GM21723 (cell line): ENCODE data around the gene RAE1.
"Not testable (repeated sequence)": the region's sequence is repeated elsewhere in the genome, so short reads cannot be mapped to it uniquely, and the experiment has no call there.

ENCODE experiments used
- ATAC-seq: cut with Tn5 transposase; IDR thresholded peaks from one replicate; pipeline ENCODE4 v1.9.1; 2021; ENCODE audit warnings: mild to moderate bottlenecking, moderate library complexity; ENCODE audit not compliant: unreplicated experiment

RAE1 gene

DNA sequence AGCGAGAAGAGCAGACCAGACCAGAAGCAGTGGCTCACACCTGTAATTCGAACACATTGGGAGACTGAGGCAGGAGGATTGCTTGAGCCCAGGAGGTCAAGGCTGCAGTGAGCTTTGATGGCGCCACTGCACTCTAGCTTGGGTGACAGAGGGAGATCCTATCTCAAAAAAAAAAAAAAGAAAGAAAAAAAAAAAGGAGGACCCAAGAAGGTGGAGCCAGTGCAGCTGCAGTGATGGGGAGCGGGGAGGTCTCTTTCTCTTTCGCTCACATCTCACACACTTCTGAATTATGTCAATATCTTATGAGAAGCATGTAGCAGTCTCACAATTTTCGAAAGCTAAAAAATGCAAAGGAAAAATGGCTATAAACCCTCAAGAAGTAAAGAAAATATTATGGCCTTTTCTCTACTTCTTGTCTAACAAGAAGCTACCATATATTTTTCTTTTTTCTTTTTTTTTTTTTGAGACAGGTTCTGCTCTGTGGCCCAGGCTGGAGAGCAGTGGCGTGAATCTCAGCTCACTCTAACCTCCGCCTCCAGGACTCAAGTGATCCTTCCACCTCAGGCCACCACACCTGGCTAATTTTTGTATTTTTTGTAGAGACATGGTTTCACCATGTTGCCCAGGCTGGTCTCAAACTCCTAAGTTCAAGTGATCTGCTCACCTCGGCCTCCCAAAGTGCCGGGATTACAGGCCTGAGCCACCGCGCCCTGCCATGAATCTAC, 25.3 kb upstream of the RAE1 start:
- no peak for ATAC-seq

DNA sequence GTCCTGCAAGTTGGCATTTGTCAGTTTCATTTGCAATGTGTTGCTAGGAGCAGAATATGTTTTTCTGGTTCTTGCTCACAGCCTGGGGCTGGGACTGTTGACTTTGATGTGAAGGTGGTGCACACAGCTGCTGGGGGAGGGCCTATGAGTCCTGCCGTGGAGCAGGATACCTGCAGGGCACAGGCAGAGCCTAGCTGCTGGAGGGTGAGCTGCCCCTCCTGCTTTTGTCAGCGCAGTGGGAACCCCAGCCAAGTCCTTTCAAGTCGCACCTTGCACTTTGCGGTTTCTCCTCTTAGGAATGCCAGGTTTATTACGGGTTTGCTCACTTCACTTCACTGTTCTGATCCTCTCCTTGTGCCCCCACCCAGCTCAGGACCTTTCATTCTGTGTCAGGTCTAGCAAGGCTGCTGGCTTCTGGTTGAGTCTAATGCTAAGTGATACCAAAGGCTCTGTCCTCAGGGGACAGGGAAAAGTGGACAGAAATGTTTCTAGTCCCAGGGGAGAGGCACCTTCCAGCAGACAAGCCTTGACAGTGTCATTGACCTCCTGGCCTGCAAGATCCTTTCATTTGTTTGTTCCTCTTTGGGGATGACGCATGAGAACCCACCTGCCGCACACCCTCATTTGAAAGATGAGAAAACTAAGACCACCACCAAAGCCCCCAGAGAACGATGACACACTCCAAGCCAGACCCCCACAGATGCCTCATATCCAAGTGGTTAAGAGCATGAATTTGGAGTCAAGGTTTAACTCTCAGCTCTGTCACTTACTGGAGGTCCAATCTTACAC, 24.2 kb upstream of the RAE1 start:
- ATAC-seq: no peak

DNA sequence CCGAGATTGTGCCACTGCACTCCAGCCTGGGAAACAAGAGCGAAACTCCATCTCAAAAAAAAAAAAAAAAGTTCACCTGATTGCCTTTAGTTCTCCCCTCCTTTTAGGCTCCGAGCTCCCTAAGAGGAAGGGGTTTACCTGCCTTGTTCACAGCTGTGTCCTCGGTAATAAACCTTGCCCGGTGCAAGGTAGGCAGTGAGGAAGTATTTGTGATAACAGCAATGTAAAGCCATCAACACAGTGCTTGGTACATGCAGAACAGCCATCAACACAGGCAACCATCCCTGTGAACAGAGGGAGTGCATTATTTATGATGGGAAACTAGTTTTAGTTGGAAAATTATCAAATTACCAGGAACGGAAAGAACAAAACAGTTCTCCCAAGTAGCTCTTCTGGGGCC, 23.2 kb upstream of the RAE1 start:
- ATAC-seq: no peak

DNA sequence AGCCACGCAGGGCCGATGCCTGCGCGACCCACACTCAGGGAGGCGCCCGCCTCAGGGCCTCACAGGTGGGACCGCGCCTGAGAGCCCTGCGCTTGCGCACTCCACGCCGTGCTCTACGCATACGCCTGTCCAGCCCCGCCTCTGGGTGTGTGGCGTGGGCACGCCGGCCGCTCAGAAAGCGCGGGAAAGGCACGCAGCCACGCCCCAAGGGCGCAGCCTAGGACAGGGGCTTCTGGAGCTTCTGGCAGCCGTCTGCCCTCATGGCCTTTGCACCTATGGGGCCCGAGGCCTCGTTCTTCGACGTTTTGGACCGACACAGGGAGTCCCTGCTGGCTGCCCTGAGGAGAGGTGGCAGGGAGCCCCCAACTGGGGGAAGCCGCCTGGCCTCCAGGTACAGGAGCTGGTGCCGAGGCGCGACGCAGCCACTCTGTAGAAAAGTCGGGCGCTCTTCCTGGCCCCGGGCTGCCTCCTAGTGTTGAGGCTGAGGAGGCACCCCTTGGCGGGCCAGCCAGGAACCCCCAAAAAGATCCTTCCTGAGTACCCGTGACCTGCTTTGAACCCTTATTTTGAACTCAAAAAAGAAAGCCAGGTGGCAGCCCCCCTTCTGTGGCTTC, 21.3 kb upstream of the RAE1 start, which contains the start of gene SPO11:
Gene SPO11 (plus strand): TSS at position 196 of the 614 bp plus-strand sequence. CDS start 65 bp downstream, at position 261.
- ATAC-seq: no peak

DNA sequence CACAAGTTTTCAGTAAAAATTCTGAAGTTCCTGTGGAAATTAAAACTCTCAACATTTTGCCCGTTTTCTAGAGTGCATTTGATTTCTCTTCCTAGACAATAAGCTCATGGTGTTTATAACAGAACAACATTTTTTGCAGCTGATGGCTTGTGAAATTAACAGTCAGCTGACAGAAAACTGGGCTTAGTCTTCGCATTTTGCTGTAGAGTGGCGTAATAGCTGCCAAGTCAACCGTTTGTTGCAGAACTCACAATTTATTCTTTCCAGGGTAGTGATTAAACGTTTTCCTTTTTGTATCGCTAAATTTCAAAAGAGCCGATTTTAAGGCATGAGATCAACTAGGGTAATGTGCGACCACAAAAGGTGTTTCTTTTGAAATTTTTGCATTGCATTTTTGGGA, 20.1 kb upstream of the RAE1 start:
- ATAC-seq: no peak

DNA sequence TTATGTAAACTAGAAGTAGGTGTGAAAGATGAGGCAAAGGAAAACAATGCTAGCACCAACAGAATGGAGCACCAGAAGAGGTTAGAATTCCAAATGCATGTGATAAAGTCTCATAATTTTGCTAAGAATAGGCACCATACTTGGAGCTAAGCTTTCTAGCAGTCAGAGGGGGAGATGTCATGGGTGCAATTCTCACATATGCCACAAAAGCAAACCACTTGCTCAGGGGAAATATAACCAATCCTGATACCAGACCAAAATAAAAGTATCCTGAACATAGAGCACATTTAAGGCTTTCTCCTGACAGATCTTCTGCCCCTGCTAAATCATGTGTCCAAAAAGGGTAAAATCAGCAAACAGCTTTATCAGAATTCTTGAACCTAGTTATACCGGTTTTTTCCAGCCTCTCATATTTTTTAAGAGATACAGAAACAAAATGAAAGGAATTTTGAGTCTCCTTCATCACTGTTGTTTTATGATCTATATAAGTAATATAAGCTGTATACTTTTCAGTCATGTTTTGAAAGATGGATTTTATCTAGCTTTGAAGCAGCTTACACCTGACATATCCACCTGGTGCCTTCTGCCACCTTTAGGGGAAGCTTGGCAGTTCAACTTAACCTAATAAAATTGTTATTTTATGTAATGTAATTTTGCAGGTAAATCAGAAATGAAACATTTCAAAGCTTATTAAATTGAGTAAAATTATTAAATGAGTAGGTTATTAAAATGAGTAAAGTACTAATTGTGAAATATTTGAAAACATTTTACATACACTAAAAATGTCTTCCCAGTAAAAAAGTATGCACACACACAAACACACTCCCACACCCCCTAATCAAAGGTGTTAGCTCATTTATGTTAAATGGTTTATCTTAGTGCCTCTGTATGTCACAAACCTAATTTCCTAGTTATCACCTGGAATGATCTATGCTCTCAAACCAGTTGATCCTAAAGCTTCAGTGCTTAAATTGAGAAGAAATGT, 18.7 kb upstream of the RAE1 start:
- no peak for ATAC-seq

DNA sequence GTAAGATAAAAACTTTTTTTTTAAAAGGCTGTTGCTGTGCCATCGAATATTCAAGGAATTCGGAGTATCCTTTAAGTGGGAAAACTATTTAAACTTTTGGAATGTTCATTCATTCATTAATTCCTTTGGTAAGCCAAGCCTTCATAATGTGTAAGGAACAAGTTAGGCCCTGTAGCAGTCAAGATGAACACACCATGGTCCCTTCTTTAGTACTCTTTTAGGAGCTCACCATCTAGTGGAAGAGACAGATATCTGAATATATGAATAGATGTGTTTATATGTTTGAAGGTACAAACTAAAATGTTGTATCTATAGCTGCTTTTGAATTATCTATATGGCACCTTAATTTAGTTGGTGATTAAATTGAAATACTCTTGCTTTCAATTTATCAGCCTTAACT, 15.7 kb upstream of the RAE1 start:
- no peak for ATAC-seq

DNA sequence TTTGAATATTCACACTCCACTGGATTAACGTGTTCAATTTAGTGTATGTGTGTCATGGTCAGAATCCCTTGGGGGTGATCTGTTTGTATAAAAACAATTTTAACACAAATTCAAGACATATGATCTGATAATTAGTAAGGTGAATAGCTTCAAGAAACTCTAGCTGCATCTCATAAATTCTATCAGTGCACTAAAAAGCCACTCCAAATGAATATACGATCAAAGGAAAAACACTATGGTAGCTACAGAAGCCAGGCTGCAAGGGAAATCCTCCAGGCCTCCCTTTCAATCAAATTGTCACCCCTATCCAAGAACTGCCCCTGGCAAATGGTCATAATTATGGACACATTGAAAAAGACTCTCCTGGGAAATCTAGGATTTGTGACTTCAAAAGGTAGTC, 9.4 kb upstream of the RAE1 start:
- no peak for ATAC-seq

DNA sequence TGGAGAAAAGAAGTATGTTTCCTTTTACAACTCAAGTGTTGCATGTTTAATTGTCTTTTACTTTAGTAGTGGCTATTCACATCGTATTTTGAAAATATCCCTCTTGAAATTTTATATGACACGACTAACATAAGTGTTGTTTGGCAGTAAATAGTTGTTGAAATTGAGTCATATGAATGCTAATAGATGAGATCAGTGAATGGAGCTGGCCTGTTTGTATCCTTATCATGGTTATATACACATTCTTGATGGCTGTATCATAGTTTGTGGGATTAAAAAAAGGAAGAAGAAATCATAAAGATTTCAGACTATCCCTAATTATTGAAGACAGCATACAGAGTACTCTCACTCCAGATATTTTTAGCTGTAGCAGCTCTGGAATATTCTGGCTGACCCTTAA, 8.2 kb upstream of the RAE1 start:
- no peak for ATAC-seq

DNA sequence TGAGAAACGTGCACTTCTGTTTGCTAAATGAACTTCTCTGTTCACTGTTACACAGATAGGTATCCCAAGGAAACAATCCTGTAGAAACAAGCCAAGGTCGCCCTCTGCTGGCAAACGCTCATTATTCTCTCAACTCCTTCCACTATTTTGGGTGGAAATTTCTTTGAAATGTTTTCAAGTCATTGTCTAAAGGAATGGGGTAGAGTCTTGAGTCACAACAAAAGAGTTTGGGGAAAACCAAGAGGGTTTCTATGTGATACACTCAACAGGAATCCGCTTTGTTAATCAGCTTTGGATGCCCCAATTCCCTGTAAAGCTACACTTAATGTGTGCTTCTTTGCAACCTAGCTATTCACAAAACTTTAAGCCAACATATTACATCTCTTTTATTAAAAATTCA, 4.6 kb upstream of the RAE1 start:
- peak; percentile 42 for ATAC-seq

DNA sequence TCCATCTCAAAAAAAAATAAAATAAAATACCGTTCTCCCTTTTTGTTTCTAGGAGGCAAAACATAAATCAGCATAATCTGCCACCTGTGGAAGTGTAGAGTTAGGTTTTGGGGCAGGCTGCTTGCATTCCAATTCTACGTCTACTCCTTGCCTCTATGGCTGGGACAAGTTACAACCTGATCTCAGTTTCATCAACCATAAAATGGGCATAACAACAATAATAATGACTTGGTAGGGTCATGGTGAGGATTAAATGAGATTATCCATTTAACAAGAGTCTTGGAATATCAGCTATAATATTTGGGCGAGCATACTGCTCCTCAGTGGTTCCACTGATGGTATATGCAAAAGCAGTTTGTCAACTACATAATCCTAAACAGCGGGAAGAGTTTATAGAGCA, 3.7 kb upstream of the RAE1 start:
- no peak for ATAC-seq

DNA sequence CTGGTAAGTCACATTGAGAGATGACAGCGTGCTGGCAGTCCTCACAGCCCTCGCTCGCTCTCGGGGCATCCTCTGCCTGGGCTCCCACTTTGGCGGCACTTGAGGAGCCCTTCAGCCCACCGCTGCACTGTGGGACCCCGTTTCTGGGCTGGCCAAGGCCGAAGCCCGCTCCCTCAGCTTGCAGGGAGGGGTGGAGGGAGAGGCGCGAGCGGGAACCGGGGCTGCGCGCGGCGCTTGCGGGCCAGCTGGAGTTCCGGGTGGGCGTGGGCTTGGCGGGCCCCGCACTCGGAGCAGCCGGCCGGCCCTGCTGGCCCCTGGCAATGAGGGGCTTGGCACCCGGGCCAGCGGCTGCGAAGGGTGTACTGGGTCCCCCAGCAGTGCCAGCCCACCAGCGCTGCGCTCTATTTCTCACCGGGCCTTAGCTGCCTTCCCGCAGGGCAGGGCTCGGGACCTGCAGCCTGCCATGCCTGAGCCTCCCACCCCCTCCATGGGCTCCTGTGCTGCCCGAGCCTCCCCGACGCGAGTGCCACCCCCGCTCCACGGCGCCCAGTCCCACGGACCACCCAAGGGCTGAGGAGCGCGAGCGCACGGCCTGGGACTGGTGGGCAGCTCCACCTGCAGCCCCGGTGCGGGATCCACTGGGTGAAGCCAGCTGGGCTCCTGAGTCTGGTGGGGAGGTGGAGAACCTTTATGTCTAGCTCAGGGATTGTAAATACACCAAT, 2.7 kb upstream of the RAE1 start:
- not testable (repeated sequence) for ATAC-seq

DNA sequence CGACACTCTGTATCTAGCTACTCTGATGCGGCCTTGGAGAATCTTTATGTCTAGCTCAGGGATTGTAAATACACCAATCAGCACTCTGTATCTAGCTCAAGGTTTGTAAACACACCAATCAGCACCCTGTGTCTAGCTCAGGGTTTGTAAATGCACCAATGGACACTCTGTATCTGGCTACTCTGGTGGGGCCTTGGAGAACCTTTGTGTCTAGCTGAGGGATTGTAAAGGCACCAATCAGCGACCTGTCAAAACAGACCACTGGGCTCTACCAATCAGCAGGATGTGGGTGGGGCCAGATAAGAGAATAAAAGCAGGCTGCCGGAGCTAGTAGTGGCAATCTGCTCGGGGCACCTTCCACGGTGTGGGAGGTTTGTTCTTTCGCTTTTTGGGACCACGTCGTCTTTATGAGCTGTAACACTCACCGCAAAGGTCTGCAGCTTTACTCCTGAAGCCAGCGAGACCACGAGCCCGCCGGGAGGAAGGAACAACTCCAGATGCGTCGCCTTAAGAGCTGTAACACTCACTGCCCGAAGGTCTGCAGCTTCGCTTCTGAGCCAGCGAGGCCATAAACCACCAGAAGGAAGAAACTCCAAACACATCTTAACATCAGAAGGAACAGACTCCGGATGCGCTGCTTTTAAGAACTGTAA, 2.0 kb upstream of the RAE1 start:
- ATAC-seq: not testable (repeated sequence)

DNA sequence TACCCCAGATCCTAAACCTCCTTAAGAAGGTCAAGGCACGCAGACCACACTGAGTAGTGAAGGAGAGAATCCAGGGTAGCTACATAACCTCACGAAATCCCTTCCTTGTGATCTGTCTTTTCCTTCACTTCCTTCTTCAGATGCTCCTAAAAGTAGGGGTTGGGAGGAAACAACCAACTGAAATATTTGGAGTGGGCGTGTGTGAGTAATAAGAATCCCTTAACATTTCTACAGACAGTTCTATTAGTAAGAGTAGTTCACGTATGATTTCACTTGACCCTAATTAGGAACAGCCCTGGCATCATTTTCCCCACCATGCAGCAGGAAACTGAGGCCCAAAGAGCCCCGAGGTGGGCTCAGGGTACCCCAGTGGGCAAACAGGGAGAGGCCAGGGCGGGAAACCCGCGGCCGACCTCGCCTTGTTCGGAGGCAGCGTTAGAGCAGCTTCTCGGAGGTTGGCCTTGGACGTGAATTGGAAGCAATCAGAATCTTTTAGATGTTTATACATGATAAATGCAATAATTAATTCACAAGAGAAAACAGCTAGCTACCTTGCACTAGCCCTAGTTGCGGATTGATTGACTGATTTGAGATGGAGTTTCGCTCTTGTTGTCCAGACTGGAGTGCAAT, 859 bp upstream of the RAE1 start:
- no peak for ATAC-seq

DNA sequence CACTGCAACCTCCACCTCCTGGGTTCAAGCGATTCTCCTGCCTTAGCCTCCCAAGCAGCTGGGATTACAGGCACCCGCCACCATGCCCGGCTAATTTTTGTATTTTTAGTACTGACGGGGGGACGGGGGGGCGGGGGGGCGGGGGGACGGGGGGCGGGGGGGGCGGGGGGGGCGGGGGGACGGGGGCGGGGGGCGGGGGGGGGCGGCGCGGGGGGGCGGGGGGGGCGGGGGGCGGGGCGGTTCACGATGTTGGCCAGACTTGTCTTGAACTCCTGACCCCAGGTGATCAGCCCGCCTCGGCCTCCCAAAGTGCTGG, 371 bp upstream of the RAE1 start:
- not testable (repeated sequence) for ATAC-seq

DNA sequence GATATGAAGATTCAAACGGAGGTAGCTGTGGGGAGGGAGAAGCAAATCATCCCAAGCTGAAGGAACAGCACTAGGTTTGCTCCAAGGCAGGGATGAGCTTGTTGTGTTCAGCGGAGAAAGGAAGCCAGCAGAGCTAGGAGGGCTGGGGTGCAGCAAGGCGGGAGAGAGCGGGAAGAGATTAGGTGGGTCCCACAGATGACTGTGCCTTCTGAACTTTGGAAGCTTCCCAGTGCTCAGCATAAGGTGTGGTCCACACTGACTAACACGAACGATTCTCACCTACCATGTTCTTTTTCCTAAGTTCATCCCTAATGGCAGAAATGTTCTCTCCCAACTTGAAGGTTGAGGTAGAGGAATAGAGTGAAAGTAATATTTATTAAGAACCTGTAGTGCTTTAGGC, 1.2 kb downstream of the RAE1 start:
- no peak for ATAC-seq

DNA sequence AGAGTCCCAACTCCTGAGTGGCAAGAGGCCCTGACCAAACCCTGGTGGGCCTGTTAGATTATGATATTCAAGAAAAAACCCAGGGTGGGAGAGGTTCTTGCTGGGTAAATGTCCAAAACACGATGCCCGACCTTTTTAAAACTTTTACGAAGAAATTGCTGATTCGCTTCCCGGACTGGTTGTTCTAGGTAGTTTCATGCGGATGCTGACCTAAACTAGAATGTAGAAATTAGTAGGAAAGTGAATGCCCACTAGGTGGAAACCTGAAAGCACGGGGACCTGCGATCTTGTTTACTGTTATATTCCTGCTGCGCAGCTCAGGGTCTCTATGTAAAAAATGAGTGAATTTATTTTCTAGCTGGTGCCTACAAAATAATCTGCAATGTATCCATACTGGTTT, 2.3 kb downstream of the RAE1 start:
- ATAC-seq: no peak

DNA sequence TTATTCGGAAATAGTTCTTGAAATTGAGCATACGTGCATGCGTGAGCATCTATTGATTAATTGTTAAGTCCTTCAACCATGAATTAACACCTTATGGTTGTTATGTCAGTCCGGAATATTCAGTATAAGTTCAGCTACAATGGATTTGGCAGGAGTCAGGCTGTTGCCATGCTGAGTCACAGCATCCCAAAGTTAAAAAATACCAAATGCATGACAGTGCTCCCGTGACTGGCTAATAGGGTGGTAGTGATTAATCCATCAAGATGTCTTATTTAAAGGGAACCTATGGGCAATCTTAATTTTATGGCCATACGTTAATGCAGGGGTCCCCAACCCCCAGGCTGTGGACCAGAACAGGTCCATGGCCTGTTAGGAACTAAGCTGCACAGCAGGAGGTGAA, 10.5 kb downstream of the RAE1 start:
- no peak for ATAC-seq

DNA sequence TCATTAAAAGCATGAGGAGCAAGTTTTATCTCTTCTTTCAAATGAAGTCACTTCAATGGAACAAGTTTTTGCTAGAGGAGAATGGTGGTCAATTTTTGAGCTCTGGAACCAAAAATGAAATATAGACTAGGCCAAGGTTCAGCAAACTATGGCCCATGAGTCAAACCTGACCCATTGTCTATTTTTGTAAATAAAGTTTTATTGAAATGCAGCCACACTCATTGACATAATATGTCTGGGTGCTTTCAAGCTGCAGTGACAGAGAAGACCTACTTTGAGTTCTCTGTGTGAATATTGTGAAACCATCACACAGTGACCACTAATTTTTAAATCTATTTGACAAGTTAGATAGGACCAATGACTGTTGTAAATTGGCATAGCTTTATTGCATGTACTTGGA, 13.4 kb downstream of the RAE1 start:
- no peak for ATAC-seq
